Chondrocyte (in vitro differentiated cells): ENCODE measurements around the gene SMYD5. TPM values are rescaled to one million over a fixed set of nuclear protein-coding genes. Genes with fewer than 3 reads are reported as not detected.

Source experiments
- DNase-seq: peaks from one replicate; pipeline ENCODE4 v3.0.0; 2021; ENCODE audit warnings: mixed read lengths, low spot score
- H3K27ac Mint-ChIP-seq: one replicate; pipeline ENCODE4 v1.8.0; 2021; ENCODE audit warnings: mild to moderate bottlenecking, moderate library complexity, mixed read lengths; ENCODE audit not compliant: unreplicated experiment
- H3K27me3 Mint-ChIP-seq: 2 replicates; pipeline ENCODE4 v1.8.0; 2021; ENCODE audit warnings: low read depth, mixed read lengths
- H3K36me3 Mint-ChIP-seq: 2 replicates; pipeline ENCODE4 v1.8.0; 2021; ENCODE audit warnings: low read depth, mixed read lengths
- H3K4me1 Mint-ChIP-seq: 2 replicates; pipeline ENCODE4 v1.8.0; 2021; ENCODE audit warnings: low read depth, mild to moderate bottlenecking, mixed read lengths
- H3K4me3 Mint-ChIP-seq: one replicate; pipeline ENCODE4 v1.8.0; 2021; ENCODE audit warnings: mild to moderate bottlenecking, moderate library complexity, mixed read lengths; ENCODE audit not compliant: unreplicated experiment
- H3K9me3 Mint-ChIP-seq: 2 replicates; pipeline ENCODE4 v1.8.0; 2021; ENCODE audit warnings: low read depth, mixed read lengths
- CTCF ChIP-seq: fragments of 200-600 bp; sonication (generic); IDR thresholded peaks from 2 replicates; pipeline ENCODE4 v1.5.0; 2021; ENCODE audit warnings: antibody characterized with exemption, mild to moderate bottlenecking, moderate library complexity
- total RNA-seq: library from RNA; stranded (reverse); gene quantifications from 3 replicates; pipeline ENCODE4 v1.2.1, GENCODE V29; 2021

The SMYD5 gene
- total RNA-seq, 1 donor from 2014 or later: 10.0 TPM

DNA sequence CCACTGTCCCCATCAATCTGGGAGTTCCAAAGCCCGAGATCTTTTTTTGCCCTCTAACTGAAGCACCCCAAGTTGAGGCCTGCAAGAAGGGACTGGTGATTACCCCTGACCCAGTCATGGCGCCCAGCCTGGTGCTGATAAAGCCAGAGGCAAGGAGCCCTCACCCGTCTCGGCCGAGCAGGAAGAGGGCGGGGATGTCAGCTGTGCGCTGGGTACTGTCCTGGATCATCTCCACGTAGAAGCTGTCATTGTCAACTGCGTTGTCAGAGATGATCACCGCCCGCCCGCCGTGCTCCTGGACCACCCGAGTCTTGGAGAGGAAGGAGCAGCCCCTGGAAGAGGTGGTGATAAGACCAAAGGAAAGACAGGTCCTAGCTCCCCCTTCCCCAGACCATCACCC is 14.6 kb downstream of the SMYD5 start:
- Mint-ChIP-seq H3K27me3 (no peaks in the 10 kb centered on the region), H3K9me3 (no peaks in the 10 kb centered on the region), H3K36me3 (peaks cover 3% of the 10 kb centered on the region), H3K4me3 (no peak overlapping the region), H3K27ac (no peak overlapping the region), H3K4me1 (peaks cover 5% of the 10 kb centered on the region)
- DNase-seq: no peak
- TF ChIP-seq CTCF: no peak

GRCh38 chr2:73232403-73233153 is 18.5 kb downstream of the SMYD5 start:
- TF ChIP-seq CTCF: no peak
- Mint-ChIP-seq H3K27ac (peak overlapping the region; percentile 95), H3K4me3 (peak overlapping the region; percentile 96), H3K9me3 (no peaks in the 10 kb centered on the region), H3K36me3 (peaks cover 1% of the 10 kb centered on the region), H3K4me1 (peaks cover 32% of the 10 kb centered on the region), H3K27me3 (no peaks in the 10 kb centered on the region)
- no peak for DNase-seq

DNA sequence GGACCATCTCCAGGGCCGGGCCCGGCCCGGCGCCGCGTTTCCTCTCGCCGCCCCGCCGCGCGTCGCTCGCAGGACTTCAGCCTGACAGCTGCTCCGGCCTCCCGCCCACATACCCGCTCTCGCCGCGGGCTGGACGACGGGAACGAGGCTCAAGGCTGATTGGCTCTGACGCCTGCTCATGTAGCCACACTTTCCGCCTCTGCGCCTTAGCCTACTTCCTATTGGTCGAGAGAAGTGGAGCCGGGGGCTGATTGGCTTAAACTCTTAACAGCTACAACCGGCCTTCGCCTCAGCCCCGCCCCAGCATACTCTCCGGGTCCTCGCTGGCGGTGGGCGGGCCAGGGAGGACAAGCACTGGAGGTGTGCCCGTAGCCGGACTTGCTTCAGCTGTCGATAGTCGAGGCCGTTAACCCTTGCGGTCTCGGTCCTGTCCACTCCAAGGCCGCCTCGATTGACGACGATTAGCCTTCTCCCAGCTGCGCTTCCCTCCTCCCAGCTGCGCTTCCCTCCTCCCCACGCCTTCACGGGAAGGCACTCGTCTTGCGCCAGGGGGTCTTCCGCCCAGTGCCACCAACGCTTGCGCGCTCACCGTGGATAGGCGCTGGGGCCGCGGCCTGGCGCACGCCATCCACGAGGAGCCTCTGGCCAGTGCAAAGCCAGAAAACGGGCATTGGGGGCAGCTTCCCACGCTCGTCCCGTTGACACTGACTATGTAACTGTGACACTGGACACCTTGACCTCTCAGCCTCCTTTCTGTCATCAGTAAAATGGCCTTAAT is 19.3 kb downstream of the SMYD5 start, which contains the start of gene PRADC1:
Gene PRADC1 (minus strand): TSS at position 86 of the 778 bp plus-strand sequence. CDS start 79 bp downstream, at position 7.
- peak within 1 kb of the TSS; percentile 96 for H3K4me3 Mint-ChIP-seq
- no peaks in the 10 kb centered on the region for H3K27me3 Mint-ChIP-seq
- H3K27ac Mint-ChIP-seq: peak within 1 kb of the TSS; percentile 95
- peaks cover 35% of the 10 kb centered on the region for H3K4me1 Mint-ChIP-seq
- TF ChIP-seq CTCF: no peak
- H3K36me3 Mint-ChIP-seq: peaks cover 1% of the 10 kb centered on the region
- peak; percentile 100 for DNase-seq
- H3K9me3 Mint-ChIP-seq: no peaks in the 10 kb centered on the region

GRCh38 chr2:73233932-73234832 is 20.1 kb downstream of the SMYD5 start, which contains the start of gene CCT7:
CCT7 (plus strand) TSS chr2:73234308; CDS start chr2:73234379, 71 bp downstream.
- H3K4me1 Mint-ChIP-seq: peaks cover 41% of the 10 kb centered on the region
- no peak for TF ChIP-seq CTCF
- peak within 1 kb of the TSS; percentile 95 for H3K27ac Mint-ChIP-seq

More at GRCh38 chr2:73233932-73234832, 20.1 kb downstream of the SMYD5 start, which contains the start of gene CCT7:
- Mint-ChIP-seq H3K36me3 (peaks cover 1% of the 10 kb centered on the region), H3K4me3 (peak within 1 kb of the TSS; percentile 96), H3K9me3 (no peaks in the 10 kb centered on the region), H3K27me3 (no peaks in the 10 kb centered on the region)
- no peak for DNase-seq
